ENCODE data around the gene SERPINA12. TPM values are rescaled to one million over a fixed set of nuclear protein-coding genes. Genes with fewer than 3 reads are reported as not detected.
A peak's percentile ranks its signal among the peaks of the same experiment; 100 is the strongest.

The SERPINA12 gene
- total and polyA plus RNA-seq, 2 of the 13 experiments (the other 11 are each of a cell fraction or from before 2014, with no cell fraction given), result 0.08 TPM; not detected in 1

DNA sequence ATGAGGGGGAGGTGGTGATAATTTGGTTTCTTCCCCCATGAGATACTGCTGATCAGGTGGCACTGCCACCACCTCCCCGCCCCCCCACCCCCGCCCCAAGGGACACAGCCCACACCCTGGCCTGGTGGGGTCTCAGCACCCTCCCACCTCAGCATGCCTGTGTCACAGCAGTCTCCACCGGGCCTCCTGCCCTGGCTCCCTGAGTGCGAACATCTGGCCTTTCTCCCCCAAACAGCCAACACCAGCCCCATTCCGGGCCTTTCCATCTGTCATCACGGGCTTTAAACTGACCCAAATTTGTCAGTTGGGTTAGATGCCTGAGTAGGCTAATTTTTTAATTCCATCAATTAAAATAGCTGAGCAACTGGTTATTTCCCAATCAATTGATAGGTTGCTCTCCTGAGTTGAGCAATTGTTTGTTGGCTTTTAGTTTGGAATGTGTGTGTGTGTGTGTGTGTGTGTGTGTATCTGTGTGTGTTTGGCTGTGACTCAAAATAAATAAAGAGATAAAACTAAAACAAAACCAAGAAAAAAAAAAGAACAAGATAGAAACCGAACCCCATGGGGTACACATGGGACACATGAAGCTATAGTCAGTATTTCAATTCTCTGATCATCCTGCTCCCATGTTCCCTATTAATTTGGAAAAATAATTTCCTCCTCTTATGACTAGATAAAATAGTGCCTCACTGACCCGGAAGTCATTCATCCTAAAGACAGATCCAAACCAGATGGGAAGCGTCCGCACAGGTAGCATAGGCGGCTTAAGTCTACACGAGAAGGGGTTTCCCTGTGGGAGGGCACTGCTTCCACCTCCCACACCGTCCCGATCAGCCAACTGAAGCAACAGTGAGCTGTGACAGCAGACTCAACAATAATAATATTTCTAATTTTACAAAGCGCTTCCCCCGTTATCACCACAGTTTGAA, 7.4 kb downstream of the SERPINA12 start (continued):
- TF ChIP-seq, protein P1, sequence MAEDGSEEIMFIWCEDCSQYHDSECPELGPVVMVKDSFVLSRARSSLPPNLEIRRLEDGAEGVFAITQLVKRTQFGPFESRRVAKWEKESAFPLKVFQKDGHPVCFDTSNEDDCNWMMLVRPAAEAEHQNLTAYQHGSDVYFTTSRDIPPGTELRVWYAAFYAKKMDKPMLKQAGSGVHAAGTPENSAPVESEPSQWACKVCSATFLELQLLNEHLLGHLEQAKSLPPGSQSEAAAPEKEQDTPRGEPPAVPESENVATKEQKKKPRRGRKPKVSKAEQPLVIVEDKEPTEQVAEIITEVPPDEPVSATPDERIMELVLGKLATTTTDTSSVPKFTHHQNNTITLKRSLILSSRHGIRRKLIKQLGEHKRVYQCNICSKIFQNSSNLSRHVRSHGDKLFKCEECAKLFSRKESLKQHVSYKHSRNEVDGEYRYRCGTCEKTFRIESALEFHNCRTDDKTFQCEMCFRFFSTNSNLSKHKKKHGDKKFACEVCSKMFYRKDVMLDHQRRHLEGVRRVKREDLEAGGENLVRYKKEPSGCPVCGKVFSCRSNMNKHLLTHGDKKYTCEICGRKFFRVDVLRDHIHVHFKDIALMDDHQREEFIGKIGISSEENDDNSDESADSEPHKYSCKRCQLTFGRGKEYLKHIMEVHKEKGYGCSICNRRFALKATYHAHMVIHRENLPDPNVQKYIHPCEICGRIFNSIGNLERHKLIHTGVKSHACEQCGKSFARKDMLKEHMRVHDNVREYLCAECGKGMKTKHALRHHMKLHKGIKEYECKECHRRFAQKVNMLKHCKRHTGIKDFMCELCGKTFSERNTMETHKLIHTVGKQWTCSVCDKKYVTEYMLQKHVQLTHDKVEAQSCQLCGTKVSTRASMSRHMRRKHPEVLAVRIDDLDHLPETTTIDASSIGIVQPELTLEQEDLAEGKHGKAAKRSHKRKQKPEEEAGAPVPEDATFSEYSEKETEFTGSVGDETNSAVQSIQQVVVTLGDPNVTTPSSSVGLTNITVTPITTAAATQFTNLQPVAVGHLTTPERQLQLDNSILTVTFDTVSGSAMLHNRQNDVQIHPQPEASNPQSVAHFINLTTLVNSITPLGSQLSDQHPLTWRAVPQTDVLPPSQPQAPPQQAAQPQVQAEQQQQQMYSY (CRISPR knock-in tag; IDR thresholded peaks at IDR 0.05), result no peak
- TF ChIP-seq, protein P2, sequence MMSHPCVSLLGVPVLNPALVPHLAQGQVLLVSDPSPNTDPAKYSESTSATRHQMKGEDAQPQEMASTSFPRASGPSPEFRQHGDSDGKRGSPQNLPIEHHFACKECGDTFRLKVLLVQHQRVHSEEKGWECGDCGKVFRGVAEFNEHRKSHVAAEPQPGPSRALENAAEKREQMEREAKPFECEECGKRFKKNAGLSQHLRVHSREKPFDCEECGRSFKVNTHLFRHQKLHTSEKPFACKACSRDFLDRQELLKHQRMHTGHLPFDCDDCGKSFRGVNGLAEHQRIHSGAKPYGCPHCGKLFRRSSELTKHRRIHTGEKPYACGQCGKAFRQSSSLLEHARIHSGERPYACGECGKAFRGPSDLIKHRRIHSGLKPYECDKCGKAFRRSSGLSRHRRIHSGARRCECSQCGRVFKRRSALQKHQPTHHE (CRISPR knock-in tag; IDR thresholded peaks at IDR 0.05; ENCODE audit: borderline replicate concordance), result no peak
- TF ChIP-seq SAFB2 (CRISPR knock-in tag; IDR thresholded peaks at IDR 0.05; ENCODE audit: borderline replicate concordance, low read depth), result no peak
- TF ChIP-seq ELF4 (CRISPR knock-in tag; IDR thresholded peaks at IDR 0.05; ENCODE audit: borderline replicate concordance), result no peak
- TF ChIP-seq, protein P3, sequence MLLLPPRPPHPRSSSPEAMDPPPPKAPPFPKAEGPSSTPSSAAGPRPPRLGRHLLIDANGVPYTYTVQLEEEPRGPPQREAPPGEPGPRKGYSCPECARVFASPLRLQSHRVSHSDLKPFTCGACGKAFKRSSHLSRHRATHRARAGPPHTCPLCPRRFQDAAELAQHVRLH (CRISPR knock-in tag; IDR thresholded peaks at IDR 0.05; ENCODE audit: borderline replicate concordance, low read depth), result no peak
- no peak for TF ChIP-seq ZNF317 (CRISPR knock-in tag; IDR thresholded peaks at IDR 0.05)
- no peak for TF ChIP-seq BHLHE40 (IDR thresholded peaks at IDR 0.05; ENCODE audit: low read length)
- TF ChIP-seq ZEB1 (IDR thresholded peaks at IDR 0.05; ENCODE audit: insufficient replicate concordance, low read depth), result no peak
- no peak for TF ChIP-seq ZMYM4 (CRISPR knock-in tag; IDR thresholded peaks at IDR 0.05)
- TF ChIP-seq KDM3A (CRISPR knock-in tag; IDR thresholded peaks at IDR 0.05; ENCODE audit: low read depth), result 0 out of 2 replicates have a peak, but pooled peaks have one; percentile 27
- TF ChIP-seq ZNF773 (CRISPR knock-in tag; IDR thresholded peaks at IDR 0.05; ENCODE audit: borderline replicate concordance), result no peak
- TF ChIP-seq, protein P4, sequence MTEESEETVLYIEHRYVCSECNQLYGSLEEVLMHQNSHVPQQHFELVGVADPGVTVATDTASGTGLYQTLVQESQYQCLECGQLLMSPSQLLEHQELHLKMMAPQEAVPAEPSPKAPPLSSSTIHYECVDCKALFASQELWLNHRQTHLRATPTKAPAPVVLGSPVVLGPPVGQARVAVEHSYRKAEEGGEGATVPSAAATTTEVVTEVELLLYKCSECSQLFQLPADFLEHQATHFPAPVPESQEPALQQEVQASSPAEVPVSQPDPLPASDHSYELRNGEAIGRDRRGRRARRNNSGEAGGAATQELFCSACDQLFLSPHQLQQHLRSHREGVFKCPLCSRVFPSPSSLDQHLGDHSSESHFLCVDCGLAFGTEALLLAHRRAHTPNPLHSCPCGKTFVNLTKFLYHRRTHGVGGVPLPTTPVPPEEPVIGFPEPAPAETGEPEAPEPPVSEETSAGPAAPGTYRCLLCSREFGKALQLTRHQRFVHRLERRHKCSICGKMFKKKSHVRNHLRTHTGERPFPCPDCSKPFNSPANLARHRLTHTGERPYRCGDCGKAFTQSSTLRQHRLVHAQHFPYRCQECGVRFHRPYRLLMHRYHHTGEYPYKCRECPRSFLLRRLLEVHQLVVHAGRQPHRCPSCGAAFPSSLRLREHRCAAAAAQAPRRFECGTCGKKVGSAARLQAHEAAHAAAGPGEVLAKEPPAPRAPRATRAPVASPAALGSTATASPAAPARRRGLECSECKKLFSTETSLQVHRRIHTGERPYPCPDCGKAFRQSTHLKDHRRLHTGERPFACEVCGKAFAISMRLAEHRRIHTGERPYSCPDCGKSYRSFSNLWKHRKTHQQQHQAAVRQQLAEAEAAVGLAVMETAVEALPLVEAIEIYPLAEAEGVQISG (CRISPR knock-in tag; IDR thresholded peaks at IDR 0.05), result no peak
- no peak for TF ChIP-seq XRCC5 (optimal IDR thresholded peaks at IDR 0.05; ENCODE audit: low read length)
- no peak for TF ChIP-seq ZNF329 (CRISPR knock-in tag; IDR thresholded peaks at IDR 0.05; ENCODE audit: low read depth)
- peak; percentile 47 for TF ChIP-seq PRPF4 (IDR thresholded peaks at IDR 0.05; ENCODE audit: low read depth, low read length, poor library complexity, severe bottlenecking)
- TF ChIP-seq ZZZ3 (CRISPR knock-in tag; IDR thresholded peaks at IDR 0.05; ENCODE audit: borderline replicate concordance), result no peak
- TF ChIP-seq, protein P5, sequence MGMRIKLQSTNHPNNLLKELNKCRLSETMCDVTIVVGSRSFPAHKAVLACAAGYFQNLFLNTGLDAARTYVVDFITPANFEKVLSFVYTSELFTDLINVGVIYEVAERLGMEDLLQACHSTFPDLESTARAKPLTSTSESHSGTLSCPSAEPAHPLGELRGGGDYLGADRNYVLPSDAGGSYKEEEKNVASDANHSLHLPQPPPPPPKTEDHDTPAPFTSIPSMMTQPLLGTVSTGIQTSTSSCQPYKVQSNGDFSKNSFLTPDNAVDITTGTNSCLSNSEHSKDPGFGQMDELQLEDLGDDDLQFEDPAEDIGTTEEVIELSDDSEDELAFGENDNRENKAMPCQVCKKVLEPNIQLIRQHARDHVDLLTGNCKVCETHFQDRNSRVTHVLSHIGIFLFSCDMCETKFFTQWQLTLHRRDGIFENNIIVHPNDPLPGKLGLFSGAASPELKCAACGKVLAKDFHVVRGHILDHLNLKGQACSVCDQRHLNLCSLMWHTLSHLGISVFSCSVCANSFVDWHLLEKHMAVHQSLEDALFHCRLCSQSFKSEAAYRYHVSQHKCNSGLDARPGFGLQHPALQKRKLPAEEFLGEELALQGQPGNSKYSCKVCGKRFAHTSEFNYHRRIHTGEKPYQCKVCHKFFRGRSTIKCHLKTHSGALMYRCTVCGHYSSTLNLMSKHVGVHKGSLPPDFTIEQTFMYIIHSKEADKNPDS (CRISPR knock-in tag; IDR thresholded peaks at IDR 0.05), result no peak
- no peak for TF ChIP-seq ZNF230 (CRISPR knock-in tag; IDR thresholded peaks at IDR 0.05)

Data from HepG2 (cell line).